Astrocyte of the spinal cord (primary cell): ENCODE results near the gene CCDC124.
A peak's percentile ranks its signal among the peaks of the same experiment; 100 is the strongest.
"Not testable (repeated sequence)": the region's sequence is repeated elsewhere in the genome, so short reads cannot be mapped to it uniquely, and the experiment has no call there.

Experiments used
- DNase-seq: peaks from one replicate; pipeline ENCODE4 v3.0.0; 2011; ENCODE audit warnings: low read depth, low spot score
- H3K4me3 ChIP-seq: 2 replicates; pipeline ENCODE4 v1.5.1; 2011; ENCODE audit warnings: low read depth, mild to moderate bottlenecking, low read length, moderate library complexity
- in situ Hi-C: cut with HindIII; loops from 2 replicates; pipeline ENCODE4 v1.10.0; 2017; ENCODE audit warnings: low sequenced_read_pairs
- TF ChIP-seq, protein P1 (sequence below): IDR thresholded peaks from 2 replicates; pipeline ENCODE4 v1.5.1; 2012; ENCODE audit warnings: low read depth, mild to moderate bottlenecking, low read length, inconsistent platforms

CCDC124 gene

DNA sequence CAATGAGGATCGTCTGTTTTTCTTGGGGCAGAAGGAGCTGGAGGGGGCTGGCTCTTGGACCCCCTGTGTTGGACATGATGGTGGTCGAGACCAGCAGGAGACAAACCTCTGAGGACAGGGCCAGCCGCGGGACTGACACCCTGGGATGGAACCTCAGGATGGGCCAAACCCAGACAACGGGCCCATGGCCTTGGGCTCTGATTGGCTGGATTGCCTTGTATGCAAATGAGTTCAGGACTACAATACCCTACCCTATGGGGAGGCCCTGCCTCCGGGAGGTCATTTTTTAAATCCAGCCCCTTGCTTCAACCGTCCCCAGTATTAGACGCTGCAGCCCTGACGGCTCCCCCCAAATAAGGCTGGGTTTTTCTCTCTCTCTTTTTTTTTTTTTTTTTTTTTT is 39.0 kb upstream of the CCDC124 start:
- no peak for DNase-seq
- no peak overlapping the region for H3K4me3 ChIP-seq
- in situ Hi-C loops = no loop called here
- TF ChIP-seq, protein P1, sequence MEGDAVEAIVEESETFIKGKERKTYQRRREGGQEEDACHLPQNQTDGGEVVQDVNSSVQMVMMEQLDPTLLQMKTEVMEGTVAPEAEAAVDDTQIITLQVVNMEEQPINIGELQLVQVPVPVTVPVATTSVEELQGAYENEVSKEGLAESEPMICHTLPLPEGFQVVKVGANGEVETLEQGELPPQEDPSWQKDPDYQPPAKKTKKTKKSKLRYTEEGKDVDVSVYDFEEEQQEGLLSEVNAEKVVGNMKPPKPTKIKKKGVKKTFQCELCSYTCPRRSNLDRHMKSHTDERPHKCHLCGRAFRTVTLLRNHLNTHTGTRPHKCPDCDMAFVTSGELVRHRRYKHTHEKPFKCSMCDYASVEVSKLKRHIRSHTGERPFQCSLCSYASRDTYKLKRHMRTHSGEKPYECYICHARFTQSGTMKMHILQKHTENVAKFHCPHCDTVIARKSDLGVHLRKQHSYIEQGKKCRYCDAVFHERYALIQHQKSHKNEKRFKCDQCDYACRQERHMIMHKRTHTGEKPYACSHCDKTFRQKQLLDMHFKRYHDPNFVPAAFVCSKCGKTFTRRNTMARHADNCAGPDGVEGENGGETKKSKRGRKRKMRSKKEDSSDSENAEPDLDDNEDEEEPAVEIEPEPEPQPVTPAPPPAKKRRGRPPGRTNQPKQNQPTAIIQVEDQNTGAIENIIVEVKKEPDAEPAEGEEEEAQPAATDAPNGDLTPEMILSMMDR = no peak

DNA sequence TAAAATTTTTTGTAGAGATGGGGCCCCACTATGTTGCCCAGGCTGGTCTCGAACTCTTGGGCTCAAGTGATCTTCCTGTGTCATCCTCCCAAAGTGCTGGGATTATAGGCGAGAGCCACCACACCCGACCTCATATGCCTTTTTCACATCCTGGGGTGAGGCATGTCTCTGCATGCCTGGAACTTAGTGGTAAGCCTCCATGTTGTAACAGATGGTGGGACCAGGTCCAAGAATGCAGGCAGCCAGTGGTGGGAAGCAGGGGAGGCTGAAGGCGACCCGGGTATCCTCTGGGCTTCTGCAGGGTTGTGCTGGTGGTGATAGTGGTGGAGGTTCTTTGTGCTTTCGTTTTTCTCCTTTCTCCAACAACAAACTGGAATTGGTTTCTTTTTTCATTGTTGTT is 30.1 kb upstream of the CCDC124 start:
- TF ChIP-seq, protein P1 = no peak
- peak; percentile 39 for DNase-seq
- no peak overlapping the region for H3K4me3 ChIP-seq
- in situ Hi-C loops = no loop called here

DNA sequence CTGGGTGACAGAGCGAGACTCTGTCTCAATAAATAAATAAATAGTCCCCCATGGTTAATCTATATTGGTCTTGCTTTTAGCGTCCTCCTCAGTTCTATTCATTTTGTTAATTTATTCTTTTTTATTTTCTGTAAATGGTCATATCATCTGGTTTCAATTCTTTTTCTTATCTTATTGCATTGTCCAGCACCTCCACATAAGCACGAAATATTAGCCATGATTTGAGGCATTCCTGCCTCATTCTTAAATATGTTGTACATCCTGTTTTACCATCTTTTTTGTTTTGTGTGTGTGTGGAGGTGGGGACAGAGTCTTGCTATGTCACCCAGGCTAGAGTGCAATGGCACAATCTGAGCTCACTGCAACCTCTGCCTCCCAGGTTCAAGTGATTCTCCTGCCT is 24.6 kb upstream of the CCDC124 start:
- DNase-seq = no peak
- in situ Hi-C loops = no loop called here
- TF ChIP-seq, protein P1 = no peak
- no peak overlapping the region for H3K4me3 ChIP-seq

DNA sequence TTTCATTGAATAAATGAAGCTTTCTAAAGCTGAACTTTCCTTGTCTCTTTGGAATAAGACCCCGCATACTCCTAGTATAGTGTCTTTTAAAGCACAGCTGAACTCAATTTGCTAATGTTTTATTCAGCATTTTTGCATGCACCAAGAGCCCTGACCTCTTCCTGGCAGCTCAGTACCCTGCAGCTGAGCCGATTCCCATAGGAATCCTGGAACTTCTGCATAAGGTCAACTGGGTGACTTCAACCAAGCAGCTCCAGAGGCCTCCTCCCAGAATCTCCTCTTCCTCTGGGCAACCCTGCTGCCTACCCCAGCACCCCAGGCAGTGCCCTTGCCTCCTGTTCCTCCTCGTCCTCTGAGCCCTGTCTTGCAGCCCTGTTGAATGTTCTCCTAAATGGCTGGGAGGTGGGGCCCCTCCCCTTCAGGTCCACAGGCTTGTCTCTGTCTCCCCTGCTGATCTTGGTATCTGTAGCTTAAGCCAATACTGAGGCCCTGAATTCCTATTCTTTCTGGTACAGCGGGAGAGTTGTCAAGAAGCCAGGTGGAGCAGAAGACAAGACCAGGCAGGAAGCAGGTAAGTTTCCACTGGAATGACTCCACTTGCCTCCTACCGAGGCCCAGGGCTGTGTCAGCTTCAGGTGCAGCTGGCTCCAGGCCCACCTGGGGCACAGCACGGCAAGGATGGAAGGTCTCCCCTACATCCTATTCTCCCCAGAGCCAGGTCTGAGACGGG is 23.6 kb upstream of the CCDC124 start:
- in situ Hi-C loops = no loop called here
- DNase-seq = peak; percentile 2
- TF ChIP-seq, protein P1 = no peak
- no peak overlapping the region for H3K4me3 ChIP-seq

DNA sequence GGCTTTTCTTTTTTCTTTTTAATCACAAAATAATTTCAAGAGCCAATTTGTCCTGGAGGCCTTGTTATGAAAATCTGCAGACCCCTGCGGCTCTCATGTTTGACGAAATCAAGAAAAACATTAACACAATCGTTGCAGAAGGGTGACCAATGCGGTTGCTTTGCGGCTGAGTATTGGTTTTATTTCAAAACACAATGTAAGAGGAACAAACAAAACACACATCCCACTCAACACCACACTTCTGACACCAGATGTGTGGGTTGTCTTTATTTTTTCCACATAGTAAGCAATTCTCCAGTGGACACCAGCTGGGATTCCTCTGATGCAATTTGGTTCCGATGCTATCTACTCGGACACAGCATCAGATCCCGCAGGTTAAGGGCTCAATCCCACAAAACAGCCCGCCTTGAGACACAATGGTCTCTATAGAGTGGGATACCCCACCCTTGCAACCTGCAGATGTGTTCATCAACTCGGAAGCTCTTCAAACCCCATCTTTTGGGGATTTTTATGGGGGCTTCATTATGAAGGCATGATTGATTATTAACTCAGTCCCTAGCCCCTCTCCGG is 21.9 kb upstream of the CCDC124 start:
- TF ChIP-seq, protein P1 = no peak
- DNase-seq = peak; percentile 0
- in situ Hi-C loops = no loop called here
- no peak overlapping the region for H3K4me3 ChIP-seq

DNA sequence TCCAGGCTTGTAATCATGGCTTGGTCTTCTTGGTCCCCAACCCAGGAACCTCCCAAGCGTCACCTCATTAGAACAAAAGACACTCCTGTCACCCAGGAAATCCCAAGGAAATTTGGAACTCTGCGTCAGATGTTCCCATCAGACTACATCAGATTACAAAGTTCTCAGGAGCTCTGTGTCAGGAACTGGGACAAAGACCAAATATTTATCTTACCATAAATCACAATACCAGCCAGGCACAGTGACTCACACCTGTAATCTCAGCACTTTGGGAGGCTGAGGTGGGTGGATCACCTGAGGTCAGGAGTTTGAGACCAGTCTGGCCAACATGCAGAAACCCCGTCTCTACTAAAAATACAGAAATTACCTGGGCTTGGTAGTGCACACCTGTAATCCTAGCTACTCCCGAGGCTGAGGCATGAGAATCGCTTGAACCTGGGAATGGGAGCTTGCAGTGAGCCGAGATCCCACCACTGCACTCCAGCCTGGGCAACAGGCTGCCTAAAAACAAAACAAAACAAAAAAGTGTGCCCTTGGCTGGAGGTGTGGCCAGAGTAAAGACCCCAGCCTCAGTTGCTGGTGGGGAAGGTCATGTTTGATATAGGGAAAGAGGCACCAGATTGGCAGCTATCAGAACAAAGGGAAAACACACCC is 16.7 kb upstream of the CCDC124 start:
- H3K4me3 ChIP-seq = no peak overlapping the region
- TF ChIP-seq, protein P1 = no peak
- DNase-seq = no peak
- in situ Hi-C loops = no loop called here

DNA sequence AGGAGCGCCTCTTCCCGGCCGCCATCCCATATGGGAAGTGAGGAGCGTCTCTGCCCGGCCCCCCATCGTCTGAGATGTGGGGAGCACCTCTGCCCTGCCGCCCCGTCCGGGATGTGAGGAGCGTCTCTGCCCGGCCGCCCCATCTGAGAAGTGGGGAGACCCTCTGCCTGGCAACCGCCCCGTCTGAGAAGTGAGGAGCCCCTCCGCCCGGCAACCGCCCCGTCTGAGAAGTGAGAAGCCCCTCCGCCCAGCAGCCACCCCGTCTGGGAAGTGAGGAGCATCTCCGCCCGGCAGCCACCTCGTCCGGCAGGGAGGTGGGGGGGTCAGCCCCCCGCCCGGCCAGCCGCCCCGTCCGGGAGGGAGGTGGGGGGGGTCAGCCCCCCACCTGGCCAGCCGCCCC is 14.7 kb upstream of the CCDC124 start:
- DNase-seq, H3K4me3 ChIP-seq, in situ Hi-C loops: not testable (repeated sequence)

DNA sequence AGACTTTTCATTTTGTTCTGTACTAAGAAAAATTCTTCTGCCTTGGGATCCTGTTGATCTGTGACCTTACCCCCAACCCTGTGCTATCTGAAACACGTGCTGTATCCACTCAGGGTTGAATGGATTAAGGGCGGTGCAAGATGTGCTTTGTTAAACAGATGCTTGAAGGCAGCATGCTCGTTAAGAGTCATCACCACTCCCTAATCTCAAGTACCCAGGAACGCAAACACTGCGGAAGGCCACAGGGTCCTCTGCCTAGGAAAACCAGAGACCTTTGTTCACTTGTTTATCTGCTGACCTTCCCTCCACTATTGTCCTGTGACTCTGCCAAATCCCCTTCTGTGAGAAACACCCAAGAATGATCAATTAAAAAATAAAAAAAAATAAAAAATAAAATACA is 13.7 kb upstream of the CCDC124 start:
- DNase-seq, H3K4me3 ChIP-seq, in situ Hi-C loops: not testable (repeated sequence)
